H1 (cell line): Measurements from ENCODE around the gene SMC6. TPM values are rescaled to one million over a fixed set of nuclear protein-coding genes. Genes with fewer than 3 reads are reported as not detected.

Experiments
- CTCF ChIA-PET: fragments of 300-600 bp; sonication (Branson Sonifier 250); formaldehyde crosslinking; loops from one replicate; lab custom pipeline; 2021; ENCODE audit not compliant: partially characterized antibody; lab: Charles Lee
- POLR2A ChIA-PET: fragments of 300-600 bp; sonication (Branson Sonifier 250); formaldehyde crosslinking; loops from one replicate; lab custom pipeline; 2021; ENCODE audit warnings: inconsistent platforms; ENCODE audit not compliant: partially characterized antibody; lab: Charles Lee
- DNase-seq, 2 experiments: peaks; one replicate each; pipeline versions ENCODE4 v3.0.0 to v3.0.0-alpha.2; 2010 to 2022; ENCODE audit warnings: low spot score in 2 of 2, low read depth in 1 of 2, mixed read lengths in 1 of 2
- FAIRE-seq: peaks from 2 replicates; lab custom pipeline; 2011; peaks lifted over from hg19 to GRCh38; lab: Jason Lieb, UNC
- H2AFZ ChIP-seq: 2 replicates; pipeline ENCODE4 v1.8.1; 2012; ENCODE audit warnings: low read length, inconsistent platforms
- H2AK5ac ChIP-seq: 2 replicates; pipeline ENCODE4 v1.6.1; 2013; ENCODE audit warnings: low read depth, low read length
- H2BK120ac ChIP-seq: replicated peaks from 2 replicates; pipeline ENCODE3; 2013; ENCODE audit warnings: low read depth, low read length, inconsistent platforms
- H2BK12ac ChIP-seq: 2 replicates; pipeline ENCODE4 v1.6.1; 2013; ENCODE audit warnings: low read depth, low read length
- H2BK15ac ChIP-seq: 2 replicates; pipeline ENCODE4 v1.6.1; 2013; ENCODE audit warnings: low read length
- H2BK20ac ChIP-seq: 2 replicates; pipeline ENCODE4 v1.6.1; 2013; ENCODE audit warnings: low read length
- H2BK5ac ChIP-seq: 2 replicates; pipeline ENCODE4 v1.6.1; 2013; ENCODE audit warnings: low read depth, low read length
- H3K14ac ChIP-seq: 2 replicates; pipeline ENCODE4 v1.6.1; 2013; ENCODE audit warnings: inconsistent platforms; ENCODE audit not compliant: insufficient read length
- H3K18ac ChIP-seq: 2 replicates; pipeline ENCODE4 v1.6.1; 2013; ENCODE audit warnings: low read length; ENCODE audit errors: extremely low read depth
- H3K23ac ChIP-seq: 2 replicates; pipeline ENCODE4 v1.6.1; 2013; ENCODE audit warnings: inconsistent platforms; ENCODE audit not compliant: insufficient read length
- H3K23me2 ChIP-seq: 2 replicates; pipeline ENCODE4 v1.6.1; 2013; ENCODE audit warnings: low read depth, low read length
- H3K27ac ChIP-seq: 2 replicates; pipeline ENCODE4 v1.6.1; 2011; ENCODE audit warnings: low read depth, low read length, inconsistent platforms
- H3K27me3 ChIP-seq, 4 experiments: replicated peaks in 1 of 4; 1 replicate in 1 of 4; 2 replicates in 3 of 4; pipeline versions ENCODE4 v1.6.1 to v1.8.1; 2011 to 2013; ENCODE audit warnings: low read length in 3 of 4, mild to moderate bottlenecking in 3 of 4, inconsistent platforms in 2 of 4, mixed read lengths in 2 of 4, moderate library complexity in 1 of 4; ENCODE audit not compliant: control insufficient read depth in 3 of 4, insufficient read depth in 3 of 4; ENCODE audit errors: extremely low read depth in 1 of 4
- H3K36me3 ChIP-seq, 4 experiments: 2 replicates each; pipeline versions ENCODE4 v1.6.1 to v1.8.1; 2011 to 2013; ENCODE audit warnings: mild to moderate bottlenecking in 4 of 4, low read length in 3 of 4, moderate library complexity in 2 of 4, control low read depth in 1 of 4, inconsistent platforms in 1 of 4; ENCODE audit not compliant: insufficient read depth in 4 of 4, control insufficient read depth in 2 of 4
- H3K4ac ChIP-seq: replicated peaks from 2 replicates; pipeline ENCODE3; 2013; ENCODE audit warnings: low read length, low read depth, mixed read lengths, inconsistent platforms; ENCODE audit not compliant: insufficient read length
- H3K4me1 ChIP-seq, 4 experiments: replicated peaks in 1 of 4; 1 replicate in 1 of 4; 2 replicates in 3 of 4; pipeline versions ENCODE4 v1.6.1 to v1.8.1; 2011 to 2013; ENCODE audit warnings: low read length in 3 of 4, inconsistent platforms in 2 of 4, mixed read lengths in 1 of 4; ENCODE audit not compliant: insufficient read depth in 4 of 4, control insufficient read depth in 3 of 4
- H3K4me2 ChIP-seq, 2 experiments: 2 replicates each; pipeline versions ENCODE4 v1.6.1 to v1.8.1; 2011 to 2013; ENCODE audit warnings: low read depth in 2 of 2, low read length in 2 of 2, control low read depth in 1 of 2, inconsistent platforms in 1 of 2, mild to moderate bottlenecking in 1 of 2; ENCODE audit not compliant: insufficient read depth in 1 of 2
- H3K4me3 ChIP-seq, 4 experiments: fragments of 200-600, 300-600 bp in 1 of 4; sonication (generic), shearing (Covaris generic), sonication (Bioruptor Twin) in 1 of 4; 2 replicates each; pipeline versions ENCODE4 v1.5.1 to v1.8.1; 2011 to 2016; ENCODE audit warnings: low read length in 4 of 4, low read depth in 3 of 4, control low read depth in 2 of 4, inconsistent platforms in 2 of 4, mild to moderate bottlenecking in 2 of 4, mixed read lengths in 1 of 4, moderate library complexity in 1 of 4; ENCODE audit not compliant: insufficient read depth in 2 of 4; ENCODE audit errors: extremely low read depth in 1 of 4
- H3K56ac ChIP-seq: replicated peaks from 2 replicates; pipeline ENCODE3; 2013; ENCODE audit warnings: low read depth, mild to moderate bottlenecking, mixed read lengths, low read length, inconsistent platforms; ENCODE audit not compliant: insufficient read length
- H3K79me1 ChIP-seq: 2 replicates; pipeline ENCODE4 v1.6.1; 2013; ENCODE audit warnings: low read depth, low read length, control low read depth
- H3K79me2 ChIP-seq, 2 experiments: 2 replicates each; pipeline versions ENCODE4 v1.6.1 to v1.8.1; 2012 to 2013; ENCODE audit warnings: low read length in 2 of 2, mild to moderate bottlenecking in 2 of 2, inconsistent platforms in 1 of 2; ENCODE audit not compliant: insufficient read depth in 2 of 2, control insufficient read depth in 1 of 2
- H3K9ac ChIP-seq, 4 experiments: replicated peaks in 1 of 4; 1 replicate in 1 of 4; 2 replicates in 3 of 4; pipeline versions ENCODE4 v1.6.1 to v1.8.1; 2011 to 2013; ENCODE audit warnings: low read depth in 3 of 4, low read length in 3 of 4, control low read depth in 2 of 4, mild to moderate bottlenecking in 2 of 4, moderate library complexity in 2 of 4, inconsistent platforms in 1 of 4; ENCODE audit errors: extremely low read depth in 1 of 4
- H3K9me3 ChIP-seq, 2 experiments: 2 replicates each; pipeline versions ENCODE4 v1.6.1 to v1.8.1; 2012 to 2013; ENCODE audit warnings: mild to moderate bottlenecking in 2 of 2, moderate library complexity in 2 of 2, control low read depth in 1 of 2, inconsistent platforms in 1 of 2, low read depth in 1 of 2, low read length in 1 of 2, mixed read lengths in 1 of 2; ENCODE audit not compliant: insufficient read depth in 2 of 2
- H4K20me1 ChIP-seq, 2 experiments: replicated peaks in 1 of 2; 2 replicates each; pipeline versions ENCODE3 to v1.8.1; 2011 to 2013; ENCODE audit warnings: inconsistent platforms in 2 of 2, low read length in 2 of 2, mild to moderate bottlenecking in 1 of 2; ENCODE audit not compliant: insufficient read depth in 2 of 2, control insufficient read depth in 1 of 2
- H4K5ac ChIP-seq: 2 replicates; pipeline ENCODE4 v1.6.1; 2013; ENCODE audit warnings: low read length, low read depth, mixed read lengths, inconsistent platforms; ENCODE audit not compliant: insufficient read length
- H4K8ac ChIP-seq: 2 replicates; pipeline ENCODE4 v1.8.0; 2013; ENCODE audit warnings: mild to moderate bottlenecking, moderate library complexity, low read length, inconsistent platforms; ENCODE audit not compliant: insufficient read depth; ENCODE audit errors: extremely low read depth
- H4K91ac ChIP-seq: replicated peaks from 2 replicates; pipeline ENCODE3; 2013; ENCODE audit warnings: low read length, mixed read lengths, inconsistent platforms; ENCODE audit not compliant: insufficient read length
- ASH2L ChIP-seq: fragments of 200-600, 300-600 bp; sonication (generic); IDR thresholded peaks from one replicate; pipeline ENCODE4 v1.7.1; 2017; ENCODE audit warnings: low read length
- BACH1 ChIP-seq: IDR thresholded peaks from 2 replicates; pipeline ENCODE4 v1.6.1; 2012; ENCODE audit warnings: low read length, improper control_type of control experiment
- CHD2 ChIP-seq: IDR thresholded peaks from 2 replicates; pipeline ENCODE4 v1.6.1; 2012; ENCODE audit warnings: low read length, improper control_type of control experiment
- EP300 ChIP-seq, 2 experiments: IDR thresholded peaks; 1 replicate in 1 of 2; 2 replicates in 1 of 2; pipeline ENCODE4 v1.6.1; 2011 to 2012; ENCODE audit warnings: low read depth in 2 of 2, low read length in 2 of 2, mild to moderate bottlenecking in 2 of 2, borderline replicate concordance in 1 of 2, inconsistent platforms in 1 of 2, moderate library complexity in 1 of 2
- HDAC2 ChIP-seq, 2 experiments: fragments of 300-600 bp in 1 of 2; sonication (generic) in 1 of 2; IDR thresholded peaks; 2 replicates each; pipeline ENCODE4 v1.6.1; 2011 to 2012; ENCODE audit warnings: low read depth in 2 of 2, low read length in 2 of 2, mild to moderate bottlenecking in 2 of 2, moderate library complexity in 2 of 2, borderline replicate concordance in 1 of 2, inconsistent platforms in 1 of 2
- KDM5A ChIP-seq: fragments of 200-600 bp; IDR thresholded peaks from 2 replicates; pipeline ENCODE4 v1.7.1; 2012; ENCODE audit warnings: mild to moderate bottlenecking, low read length, inconsistent platforms, mixed read lengths
- RBBP5 ChIP-seq: IDR thresholded peaks from 2 replicates; pipeline ENCODE4 v1.7.1; 2012; ENCODE audit warnings: low read depth, mild to moderate bottlenecking, inconsistent platforms, low read length, moderate library complexity, borderline replicate concordance
- SIX5 ChIP-seq: IDR thresholded peaks from 2 replicates; pipeline ENCODE4 v1.6.1; 2011; ENCODE audit warnings: mild to moderate bottlenecking, low read depth, low read length
- ZNF274 ChIP-seq: IDR thresholded peaks from 2 replicates; pipeline ENCODE4 v1.7.0; 2012; ENCODE audit warnings: low read length, borderline replicate concordance; ENCODE audit errors: extremely low read depth
- WGBS, 2 experiments: shearing (Covaris generic) in 1 of 2; methylation state at CpG; one replicate each; pipeline versions ENCODE4 v1.1.6 to v1.1.7; 2013 to 2015; ENCODE audit warnings: low lambda C conversion rate in 2 of 2, mixed read lengths in 2 of 2, inconsistent platforms in 1 of 2, low coverage in 1 of 2, missing lambda C conversion rate in 1 of 2; ENCODE audit not compliant: insufficient replicate concordance in 2 of 2, insufficient coverage in 1 of 2, insufficient read length in 1 of 2; ENCODE audit errors: extremely low coverage in 1 of 2, missing lambda C conversion rate in 1 of 2; 5-methylcytosine and 5-hydroxymethylcytosine counted together
- polyA plus RNA-seq, 7 experiments: library from polyadenylated mRNA; depleted of rRNA in 3 of 7; stranded (reverse) in 5 of 7; unstranded in 2 of 7; fragments of >200 nt in 5 of 7; fragments of 200-250 nt in 2 of 7; gene quantifications; 1 replicate in 5 of 7; 2 replicates in 1 of 7; 4 replicates in 1 of 7; pipeline versions ENCODE4 v1.2.1 to v1.2.3, GENCODE V29; 2011 to 2013; ENCODE audit warnings: missing spikeins in 2 of 7, mixed read lengths in 2 of 7
- total RNA-seq: library from RNA; stranded (reverse); fragmentation: NEBNext Ultra II Directional; extraction: Animal tissue kit (Norgen Biotek cat#: 25700); gene quantifications from 2 replicates; pipeline ENCODE4 v1.2.1, GENCODE V29; 2021

Gene SMC6
- total and polyA plus RNA-seq, 2 of the 8 experiments (the other 6 are each of a cell fraction or from before 2014, with no cell fraction given), result 9.7 to 49.5 TPM

- Histone ChIP-seq H2BK20ac (no peak overlapping the region), H3K4ac (no peak overlapping the region), H4K8ac (no peak overlapping the region), H4K91ac (no peak overlapping the region), H3K27me3 (no peaks in the 10 kb centered on the region), H4K20me1 (no peaks in the 10 kb centered on the region), H2BK120ac (no peak overlapping the region), H2AFZ (no peak overlapping the region), H3K4me2 (no peak overlapping the region), H2BK5ac (no peak overlapping the region), H3K4me3 (no peak overlapping the region), H3K14ac (no peak overlapping the region), H2BK15ac (no peak overlapping the region), H3K9ac (no peak overlapping the region), H3K23ac (no peak overlapping the region), H3K23me2 (peaks cover 3% of the 10 kb centered on the region; the same call in 1 of the 2 replicates), H3K9me3 (no peaks in the 10 kb centered on the region)
- DNase-seq (no peak), FAIRE-seq (no peak)
- 94% methylated on average over 3 of the region's 3 CpGs; no CpG with 5 or more reads in 1 of the 2 experiments for WGBS, 2 experiments
- ChIA-PET POLR2A (no interaction called here), CTCF (interaction anchor here (0.9 kb wide), 1 partner anchor 11 kb away, joined by 3 read pairs; no protein-coding TSS in a partner anchor)
- TF ChIP-seq KDM5A (no peak), CHD2 (no peak), ASH2L (no peak), HDAC2 (IDR thresholded peaks at IDR 0.05; ENCODE audit: borderline replicate concordance in 1 of 2, low read depth in 2 of 2, low read length in 2 of 2) (no peak), ZNF274 (no peak), RBBP5 (no peak), EP300 (IDR thresholded peaks at IDR 0.05; ENCODE audit: borderline replicate concordance in 1 of 2, low read depth in 2 of 2, low read length in 2 of 2) (no peak), BACH1 (no peak), SIX5 (no peak)
- TF ChIP-seq, all 59 proteins: peak for 0
- H3K18ac ChIP-seq, result no peak overlapping the region
- H3K56ac ChIP-seq, result no peak overlapping the region
- H3K4me1 ChIP-seq, result no peaks in the 10 kb centered on the region
- H2AK5ac ChIP-seq, result no peak overlapping the region
- no peak overlapping the region for H3K27ac ChIP-seq
- no peak overlapping the region for H4K5ac ChIP-seq
- no peak overlapping the region for H2BK12ac ChIP-seq
- H3K79me2 ChIP-seq, result peaks cover 3 to 62% of the 10 kb centered on the region in 2 experiments; a peak in 3 of 4 replicates
- no peaks in the 10 kb centered on the region for H3K79me1 ChIP-seq
- H3K36me3 ChIP-seq, result peaks cover 0 to 15% (median 7%) of the 10 kb centered on the region in 4 experiments; a peak in 3 of 8 replicates
These were observed 4.5 kb upstream of the SMC6 start for GRCh38 chr2:17758118-17758517.
